ENCODE measurements around the gene BRAT1.

The BRAT1 gene

GRCh38 chr7:2559283-2559950, 4.1 kb upstream of the BRAT1 start:
- no peak for DNase-seq

- peak; percentile 81 to 90 for DNase-seq
These were observed 3.4 kb upstream of the BRAT1 start, which contains the start of gene IQCE for GRCh38 chr7:2558629-2559282. TSS of gene IQCE (plus strand) at chr7:2558979. CDS start at chr7:2559182, 203 bp downstream.

GRCh38 chr7:2554661-2555111, 638 bp downstream of the BRAT1 start:
- no peak for DNase-seq

GRCh38 chr7:2553831-2554581, 1.3 kb downstream of the BRAT1 start:
- DNase-seq: no peak

- no peak for DNase-seq
These were observed 2.2 kb downstream of the BRAT1 start for GRCh38 chr7:2553108-2553507.

- no peak for DNase-seq
These were observed 3.9 kb downstream of the BRAT1 start for GRCh38 chr7:2551418-2551817.

GRCh38 chr7:2546776-2547586, 8.3 kb downstream of the BRAT1 start:
- no peak for DNase-seq

GRCh38 chr7:2545746-2546425, 9.4 kb downstream of the BRAT1 start:
- DNase-seq: no peak

- no peak for DNase-seq
These were observed 10.7 kb downstream of the BRAT1 start for GRCh38 chr7:2544541-2545188.

- no peak for DNase-seq
These were observed 12.1 kb downstream of the BRAT1 start for GRCh38 chr7:2542916-2543871.

- DNase-seq: no peak
These were observed 13.1 kb downstream of the BRAT1 start for GRCh38 chr7:2542011-2542915.

- DNase-seq: no peak
These were observed 13.9 kb downstream of the BRAT1 start for GRCh38 chr7:2541291-2542010.

GRCh38 chr7:2540641-2541051, 14.7 kb downstream of the BRAT1 start:
- no peak for DNase-seq

GRCh38 chr7:2540133-2540532, 15.2 kb downstream of the BRAT1 start:
- no peak for DNase-seq

- no peak for DNase-seq
These were observed 16.1 kb downstream of the BRAT1 start for GRCh38 chr7:2539031-2539911.

- DNase-seq: no peak
These were observed 17.1 kb downstream of the BRAT1 start for GRCh38 chr7:2537981-2538851.
